ENCODE data around the gene ITPA. TPM values are rescaled to one million over a fixed set of nuclear protein-coding genes. Genes with fewer than 3 reads are reported as not detected.

The ITPA gene
- total and polyA plus RNA-seq, 2 of the 13 experiments (the other 11 are each of a cell fraction or from before 2014, with no cell fraction given): 60.1 to 103 TPM

DNA sequence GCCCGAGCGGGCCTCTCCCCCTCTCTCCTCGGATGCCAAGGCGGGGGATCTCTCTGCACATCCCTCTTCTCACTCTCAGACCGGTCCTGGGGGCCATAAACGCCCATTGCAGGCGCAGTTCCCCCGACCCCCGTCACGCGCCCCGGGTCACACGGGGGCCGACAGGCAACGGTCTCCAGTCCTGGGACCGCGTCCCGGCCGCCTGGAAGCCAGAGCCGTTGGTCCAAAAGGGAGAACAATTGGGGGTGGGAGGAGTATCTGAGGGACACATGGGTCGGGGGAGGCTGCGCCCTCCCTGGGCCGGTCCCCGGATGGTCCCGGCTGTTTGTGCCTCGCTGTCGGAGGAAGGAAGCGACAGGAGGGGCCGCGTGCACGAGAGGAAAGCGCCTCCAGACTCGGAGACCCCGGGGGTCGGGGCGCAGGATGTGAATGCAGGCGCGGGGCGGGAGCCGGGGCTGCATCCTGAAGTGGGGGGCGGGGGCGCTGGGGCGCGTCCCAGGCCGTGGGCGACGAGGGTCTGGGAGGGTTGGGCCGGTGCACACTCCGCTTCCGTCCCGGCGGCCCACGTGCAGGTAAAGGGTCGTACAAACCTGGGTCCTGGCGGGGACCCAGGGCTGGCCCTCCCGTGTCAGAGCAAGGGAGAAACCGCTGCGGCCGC, 28.8 kb downstream of the ITPA start (continued):
- TF ChIP-seq RAD51 (IDR thresholded peaks at IDR 0.05; ENCODE audit: borderline replicate concordance) (no peak), ZNF547 (CRISPR knock-in tag; IDR thresholded peaks at IDR 0.05) (no peak), ISX (CRISPR knock-in tag; conservative IDR thresholded peaks at IDR 0.05) (no peak), ZNF557 (CRISPR knock-in tag; IDR thresholded peaks at IDR 0.05) (no peak), ZNF232 (CRISPR knock-in tag; IDR thresholded peaks at IDR 0.05; ENCODE audit: borderline replicate concordance) (no peak), ZNF34 (CRISPR knock-in tag; IDR thresholded peaks at IDR 0.05; ENCODE audit: borderline replicate concordance) (no peak), MYC (CRISPR knock-in tag; IDR thresholded peaks at IDR 0.05; ENCODE audit: borderline replicate concordance) (0 out of 2 replicates have a peak, but pooled peaks have one; percentile 55), ZNF530 (CRISPR knock-in tag; IDR thresholded peaks at IDR 0.05; ENCODE audit: low read depth) (no peak), ZNF570 (CRISPR knock-in tag; IDR thresholded peaks at IDR 0.05; ENCODE audit: borderline replicate concordance) (no peak), ZNF251 (CRISPR knock-in tag; IDR thresholded peaks at IDR 0.05) (no peak), CBX1 (IDR thresholded peaks at IDR 0.05; ENCODE audit: low read depth) (no peak), TRIM24 (CRISPR knock-in tag; IDR thresholded peaks at IDR 0.05) (no peak), ZNF672 (CRISPR knock-in tag; IDR thresholded peaks at IDR 0.05) (no peak), RFXANK (CRISPR knock-in tag; IDR thresholded peaks at IDR 0.05) (no peak), TCF7L2 (IDR thresholded peaks at IDR 0.05; ENCODE audit: low read depth, low read length) (no peak), ZBTB7A (CRISPR knock-in tag; IDR thresholded peaks at IDR 0.05) (peak; percentile 67; the same call in 1 of the 2 replicates), ZNF501 (CRISPR knock-in tag; IDR thresholded peaks at IDR 0.05) (no peak), PHB2 (IDR thresholded peaks at IDR 0.05; ENCODE audit: partially characterized antibody) (no peak)
- TF ChIP-seq, protein P1, sequence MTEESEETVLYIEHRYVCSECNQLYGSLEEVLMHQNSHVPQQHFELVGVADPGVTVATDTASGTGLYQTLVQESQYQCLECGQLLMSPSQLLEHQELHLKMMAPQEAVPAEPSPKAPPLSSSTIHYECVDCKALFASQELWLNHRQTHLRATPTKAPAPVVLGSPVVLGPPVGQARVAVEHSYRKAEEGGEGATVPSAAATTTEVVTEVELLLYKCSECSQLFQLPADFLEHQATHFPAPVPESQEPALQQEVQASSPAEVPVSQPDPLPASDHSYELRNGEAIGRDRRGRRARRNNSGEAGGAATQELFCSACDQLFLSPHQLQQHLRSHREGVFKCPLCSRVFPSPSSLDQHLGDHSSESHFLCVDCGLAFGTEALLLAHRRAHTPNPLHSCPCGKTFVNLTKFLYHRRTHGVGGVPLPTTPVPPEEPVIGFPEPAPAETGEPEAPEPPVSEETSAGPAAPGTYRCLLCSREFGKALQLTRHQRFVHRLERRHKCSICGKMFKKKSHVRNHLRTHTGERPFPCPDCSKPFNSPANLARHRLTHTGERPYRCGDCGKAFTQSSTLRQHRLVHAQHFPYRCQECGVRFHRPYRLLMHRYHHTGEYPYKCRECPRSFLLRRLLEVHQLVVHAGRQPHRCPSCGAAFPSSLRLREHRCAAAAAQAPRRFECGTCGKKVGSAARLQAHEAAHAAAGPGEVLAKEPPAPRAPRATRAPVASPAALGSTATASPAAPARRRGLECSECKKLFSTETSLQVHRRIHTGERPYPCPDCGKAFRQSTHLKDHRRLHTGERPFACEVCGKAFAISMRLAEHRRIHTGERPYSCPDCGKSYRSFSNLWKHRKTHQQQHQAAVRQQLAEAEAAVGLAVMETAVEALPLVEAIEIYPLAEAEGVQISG (CRISPR knock-in tag; IDR thresholded peaks at IDR 0.05): no peak
- TF ChIP-seq, protein P2, sequence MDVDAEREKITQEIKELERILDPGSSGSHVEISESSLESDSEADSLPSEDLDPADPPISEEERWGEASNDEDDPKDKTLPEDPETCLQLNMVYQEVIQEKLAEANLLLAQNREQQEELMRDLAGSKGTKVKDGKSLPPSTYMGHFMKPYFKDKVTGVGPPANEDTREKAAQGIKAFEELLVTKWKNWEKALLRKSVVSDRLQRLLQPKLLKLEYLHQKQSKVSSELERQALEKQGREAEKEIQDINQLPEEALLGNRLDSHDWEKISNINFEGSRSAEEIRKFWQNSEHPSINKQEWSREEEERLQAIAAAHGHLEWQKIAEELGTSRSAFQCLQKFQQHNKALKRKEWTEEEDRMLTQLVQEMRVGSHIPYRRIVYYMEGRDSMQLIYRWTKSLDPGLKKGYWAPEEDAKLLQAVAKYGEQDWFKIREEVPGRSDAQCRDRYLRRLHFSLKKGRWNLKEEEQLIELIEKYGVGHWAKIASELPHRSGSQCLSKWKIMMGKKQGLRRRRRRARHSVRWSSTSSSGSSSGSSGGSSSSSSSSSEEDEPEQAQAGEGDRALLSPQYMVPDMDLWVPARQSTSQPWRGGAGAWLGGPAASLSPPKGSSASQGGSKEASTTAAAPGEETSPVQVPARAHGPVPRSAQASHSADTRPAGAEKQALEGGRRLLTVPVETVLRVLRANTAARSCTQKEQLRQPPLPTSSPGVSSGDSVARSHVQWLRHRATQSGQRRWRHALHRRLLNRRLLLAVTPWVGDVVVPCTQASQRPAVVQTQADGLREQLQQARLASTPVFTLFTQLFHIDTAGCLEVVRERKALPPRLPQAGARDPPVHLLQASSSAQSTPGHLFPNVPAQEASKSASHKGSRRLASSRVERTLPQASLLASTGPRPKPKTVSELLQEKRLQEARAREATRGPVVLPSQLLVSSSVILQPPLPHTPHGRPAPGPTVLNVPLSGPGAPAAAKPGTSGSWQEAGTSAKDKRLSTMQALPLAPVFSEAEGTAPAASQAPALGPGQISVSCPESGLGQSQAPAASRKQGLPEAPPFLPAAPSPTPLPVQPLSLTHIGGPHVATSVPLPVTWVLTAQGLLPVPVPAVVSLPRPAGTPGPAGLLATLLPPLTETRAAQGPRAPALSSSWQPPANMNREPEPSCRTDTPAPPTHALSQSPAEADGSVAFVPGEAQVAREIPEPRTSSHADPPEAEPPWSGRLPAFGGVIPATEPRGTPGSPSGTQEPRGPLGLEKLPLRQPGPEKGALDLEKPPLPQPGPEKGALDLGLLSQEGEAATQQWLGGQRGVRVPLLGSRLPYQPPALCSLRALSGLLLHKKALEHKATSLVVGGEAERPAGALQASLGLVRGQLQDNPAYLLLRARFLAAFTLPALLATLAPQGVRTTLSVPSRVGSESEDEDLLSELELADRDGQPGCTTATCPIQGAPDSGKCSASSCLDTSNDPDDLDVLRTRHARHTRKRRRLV (CRISPR knock-in tag; IDR thresholded peaks at IDR 0.05): no peak
- TF ChIP-seq, protein P3, sequence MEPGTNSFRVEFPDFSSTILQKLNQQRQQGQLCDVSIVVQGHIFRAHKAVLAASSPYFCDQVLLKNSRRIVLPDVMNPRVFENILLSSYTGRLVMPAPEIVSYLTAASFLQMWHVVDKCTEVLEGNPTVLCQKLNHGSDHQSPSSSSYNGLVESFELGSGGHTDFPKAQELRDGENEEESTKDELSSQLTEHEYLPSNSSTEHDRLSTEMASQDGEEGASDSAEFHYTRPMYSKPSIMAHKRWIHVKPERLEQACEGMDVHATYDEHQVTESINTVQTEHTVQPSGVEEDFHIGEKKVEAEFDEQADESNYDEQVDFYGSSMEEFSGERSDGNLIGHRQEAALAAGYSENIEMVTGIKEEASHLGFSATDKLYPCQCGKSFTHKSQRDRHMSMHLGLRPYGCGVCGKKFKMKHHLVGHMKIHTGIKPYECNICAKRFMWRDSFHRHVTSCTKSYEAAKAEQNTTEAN (CRISPR knock-in tag; conservative IDR thresholded peaks at IDR 0.05): no peak
- TF ChIP-seq, protein P4, sequence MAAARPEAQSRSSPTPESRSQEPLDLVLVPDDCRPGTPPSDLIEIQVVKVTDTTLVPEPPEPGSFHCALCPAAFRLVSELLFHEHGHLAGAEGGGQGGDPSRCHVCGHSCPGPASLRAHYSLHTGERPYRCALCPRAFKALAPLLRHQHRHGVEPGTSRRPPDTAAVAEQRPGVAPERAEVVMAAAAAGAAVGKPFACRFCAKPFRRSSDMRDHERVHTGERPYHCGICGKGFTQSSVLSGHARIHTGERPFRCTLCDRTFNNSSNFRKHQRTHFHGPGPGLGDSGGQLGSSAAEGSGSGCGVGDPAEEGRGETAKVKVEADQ (CRISPR knock-in tag; IDR thresholded peaks at IDR 0.05; ENCODE audit: borderline replicate concordance): no peak

Measured in HepG2 (cell line).